Mammary epithelial cell (primary cell): ENCODE results near the gene SP140L.

Experiments
- EZH2 ChIP-seq: IDR thresholded peaks from 2 replicates; pipeline ENCODE4 v1.6.1; 2012; ENCODE audit warnings: low read length, inconsistent platforms, borderline replicate concordance
- TF ChIP-seq, protein P1 (sequence below), 2 donors: IDR thresholded peaks in 1 of 2; conservative IDR thresholded peaks in 1 of 2; 2 replicates each; pipeline ENCODE4 v1.5.1; 2011 to 2012; ENCODE audit warnings: inconsistent platforms in 2 of 2, low read length in 2 of 2, mild to moderate bottlenecking in 2 of 2, control low read depth in 1 of 2, low read depth in 1 of 2; ENCODE audit not compliant: insufficient read depth in 1 of 2; ENCODE audit errors: extremely low read depth in 1 of 2

DNA sequence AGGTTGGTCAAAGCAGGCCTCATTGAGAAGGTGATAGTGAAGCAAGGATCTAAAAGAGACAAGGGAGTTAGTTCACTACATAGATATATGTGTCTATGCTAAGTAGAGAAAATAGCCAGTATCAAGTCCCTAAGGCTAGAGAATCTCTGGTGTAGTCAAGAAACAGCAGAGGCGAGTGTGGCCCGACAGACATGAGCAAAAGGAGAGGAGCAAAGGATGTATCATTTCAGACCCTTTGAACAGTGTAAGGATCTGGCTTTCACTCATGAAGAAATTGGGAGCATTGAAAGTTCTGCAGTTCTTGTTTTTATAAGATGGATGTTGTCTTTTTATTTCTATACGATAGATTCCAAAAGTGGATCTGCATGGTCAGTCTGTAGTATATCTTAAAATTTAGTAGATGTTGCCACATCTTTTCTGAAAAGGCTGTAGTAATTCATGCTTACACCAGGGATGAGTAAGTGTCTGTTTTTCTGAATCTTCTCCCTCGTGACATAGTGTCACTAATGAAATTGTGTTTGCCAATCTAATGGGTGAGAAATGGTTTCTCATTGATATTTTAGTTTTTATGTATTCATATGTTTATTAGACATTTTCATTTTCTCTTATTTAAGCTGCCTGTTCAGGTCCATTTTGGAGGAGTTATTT lies 107.8 kb downstream of the SP140L start:
- TF ChIP-seq, protein P1, sequence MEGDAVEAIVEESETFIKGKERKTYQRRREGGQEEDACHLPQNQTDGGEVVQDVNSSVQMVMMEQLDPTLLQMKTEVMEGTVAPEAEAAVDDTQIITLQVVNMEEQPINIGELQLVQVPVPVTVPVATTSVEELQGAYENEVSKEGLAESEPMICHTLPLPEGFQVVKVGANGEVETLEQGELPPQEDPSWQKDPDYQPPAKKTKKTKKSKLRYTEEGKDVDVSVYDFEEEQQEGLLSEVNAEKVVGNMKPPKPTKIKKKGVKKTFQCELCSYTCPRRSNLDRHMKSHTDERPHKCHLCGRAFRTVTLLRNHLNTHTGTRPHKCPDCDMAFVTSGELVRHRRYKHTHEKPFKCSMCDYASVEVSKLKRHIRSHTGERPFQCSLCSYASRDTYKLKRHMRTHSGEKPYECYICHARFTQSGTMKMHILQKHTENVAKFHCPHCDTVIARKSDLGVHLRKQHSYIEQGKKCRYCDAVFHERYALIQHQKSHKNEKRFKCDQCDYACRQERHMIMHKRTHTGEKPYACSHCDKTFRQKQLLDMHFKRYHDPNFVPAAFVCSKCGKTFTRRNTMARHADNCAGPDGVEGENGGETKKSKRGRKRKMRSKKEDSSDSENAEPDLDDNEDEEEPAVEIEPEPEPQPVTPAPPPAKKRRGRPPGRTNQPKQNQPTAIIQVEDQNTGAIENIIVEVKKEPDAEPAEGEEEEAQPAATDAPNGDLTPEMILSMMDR (conservative IDR thresholded peaks at IDR 0.05 in 1 of 2, IDR thresholded peaks at IDR 0.05 in 1 of 2; ENCODE audit: extremely low read depth in 1 of 2, insufficient read depth in 1 of 2, low read depth in 1 of 2, low read length in 2 of 2), result no peak
- no peak for TF ChIP-seq EZH2
